PC-9 (cell line): ENCODE data around the gene SPEN. TPM values are rescaled to one million over a fixed set of nuclear protein-coding genes. Genes with fewer than 3 reads are reported as not detected.

ENCODE experiments used
- BruUV-seq: library from RNA; stranded (reverse); fragments of 400-500 nt; replicated peaks from 2 replicates; lab custom pipeline; 2021; lab: Mats Ljungman, UMichigan
- CTCF ChIA-PET: fragments of 300-600 bp; sonication (Branson Sonifier 250); formaldehyde crosslinking; loops from one replicate; lab custom pipeline; 2022; ENCODE audit warnings: antibody characterized with exemption; lab: Charles Lee
- POLR2A ChIA-PET: fragments of 300-600 bp; sonication (Branson Sonifier 250); formaldehyde crosslinking; loops from one replicate; lab custom pipeline; 2022; ENCODE audit warnings: antibody characterized with exemption; ENCODE audit not compliant: unreplicated experiment; lab: Charles Lee
- DNase-seq, 2 experiments: peaks; one replicate each; pipeline versions ENCODE4 v3.0.0 to v3.0.0-alpha.2; 2015 to 2022; ENCODE audit warnings: mixed read lengths in 1 of 2
- H2AFZ ChIP-seq: fragments of 200-600 bp; sonication (generic); 2 replicates; pipeline ENCODE4 v1.8.1; 2017; ENCODE audit warnings: antibody characterized with exemption
- H3F3A ChIP-seq: fragments of 200-600 bp; sonication (generic); 2 replicates; pipeline ENCODE4 v1.8.1; 2017; ENCODE audit warnings: antibody characterized with exemption, mild to moderate bottlenecking, low read depth; ENCODE audit not compliant: insufficient read depth
- H3K27ac ChIP-seq: fragments of 200-600 bp; sonication (generic); 2 replicates; pipeline ENCODE4 v1.6.1; 2016; ENCODE audit warnings: mixed run types
- H3K27me3 ChIP-seq: fragments of 200-600 bp; sonication (generic); 2 replicates; pipeline ENCODE4 v1.6.1; 2016; ENCODE audit warnings: low read depth, mixed run types; ENCODE audit not compliant: insufficient read depth
- H3K36me3 ChIP-seq: fragments of 200-600 bp; sonication (generic); 2 replicates; pipeline ENCODE4 v1.6.1; 2016; ENCODE audit warnings: low read depth, mixed run types
- H3K4me1 ChIP-seq: fragments of 200-600 bp; sonication (generic); replicated peaks from 2 replicates; pipeline ENCODE4 v1.6.1; 2016; ENCODE audit warnings: mixed run types; ENCODE audit not compliant: insufficient read depth
- H3K4me2 ChIP-seq: fragments of 200-600 bp; sonication (generic); 2 replicates; pipeline ENCODE4 v1.6.1; 2017; ENCODE audit warnings: mixed run types
- H3K4me3 ChIP-seq: fragments of 200-600 bp; sonication (generic); 2 replicates; pipeline ENCODE4 v1.6.1; 2016; ENCODE audit warnings: mixed run types
- H3K79me2 ChIP-seq: fragments of 200-600 bp; sonication (generic); 2 replicates; pipeline ENCODE4 v1.6.1; 2017; ENCODE audit warnings: low read depth, mixed run types
- H3K9me2 ChIP-seq: fragments of 200-600 bp; sonication (generic); 2 replicates; pipeline ENCODE4 v1.8.1; 2017; ENCODE audit warnings: mild to moderate bottlenecking; ENCODE audit not compliant: insufficient read depth
- H3K9me3 ChIP-seq: fragments of 200-600 bp; sonication (generic); 2 replicates; pipeline ENCODE4 v1.8.1; 2016; ENCODE audit warnings: low read depth; ENCODE audit not compliant: insufficient read depth
- H4K20me1 ChIP-seq: fragments of 200-600 bp; sonication (generic); 2 replicates; pipeline ENCODE4 v1.8.1; 2017; ENCODE audit not compliant: insufficient read depth
- CTCF ChIP-seq: fragments of 200-600 bp; sonication (generic); conservative IDR thresholded peaks from 2 replicates; pipeline ENCODE4 v1.6.1; 2017; ENCODE audit warnings: mixed run types, antibody characterized with exemption, mild to moderate bottlenecking, moderate library complexity
- EZH2 ChIP-seq: fragments of 200-600 bp; sonication (generic); IDR thresholded peaks from 2 replicates; pipeline ENCODE4 v1.8.0; 2017; ENCODE audit warnings: antibody characterized with exemption, low read depth
- intact Hi-C: fragments of 100-400 bp; cut with micrococcal nuclease; formaldehyde crosslinking; loops from one replicate; pipeline ENCODE4 v1.10.0; 2022; ENCODE audit not compliant: unreplicated experiment
- total RNA-seq: library from RNA; stranded (reverse); gene quantifications from 2 replicates; pipeline ENCODE4 v1.2.3, GENCODE V29; 2021

Gene SPEN
- total RNA-seq, 1 experiment from 2014 or later, result 46.8 TPM

GRCh38 chr1:15950302-15950701, 102.8 kb downstream of the SPEN start:
- ChIA-PET POLR2A (no interaction called here), CTCF (no interaction called here)
- H3K79me2 ChIP-seq, result peaks cover 16% of the 10 kb centered on the region; the same call in 1 of the 2 replicates
- no peak overlapping the region for H2AFZ ChIP-seq
- TF ChIP-seq CTCF (no peak), EZH2 (no peak)
- no peaks in the 10 kb centered on the region for H4K20me1 ChIP-seq
- BruUV-seq, result no TSS peak
- peaks cover 30% of the 10 kb centered on the region for H3K4me1 ChIP-seq
- intact Hi-C loops, result no loop called here
- no peak overlapping the region for H3K4me2 ChIP-seq
- no peak overlapping the region for H3K27ac ChIP-seq
- DNase-seq, result no peak
- peaks cover 8% of the 10 kb centered on the region; the same call in 1 of the 2 replicates for H3F3A ChIP-seq
- no peaks in the 10 kb centered on the region for H3K27me3 ChIP-seq
- H3K36me3 ChIP-seq, result no peaks in the 10 kb centered on the region
- no peaks in the 10 kb centered on the region for H3K9me3 ChIP-seq
- H3K9me2 ChIP-seq, result no peaks in the 10 kb centered on the region
- no peak overlapping the region for H3K4me3 ChIP-seq

- DNase-seq, result no peak
- POLR2A ChIA-PET, result no interaction called here
- H3K9me2 ChIP-seq, result no peaks in the 10 kb centered on the region
- H2AFZ ChIP-seq, result no peak overlapping the region
- H3K27ac ChIP-seq, result no peak overlapping the region
- no peaks in the 10 kb centered on the region for H3K36me3 ChIP-seq
- H3K9me3 ChIP-seq, result no peaks in the 10 kb centered on the region
- intact Hi-C loops, result no loop called here
- TF ChIP-seq CTCF, result no peak
- TF ChIP-seq EZH2, result no peak
- BruUV-seq, result no TSS peak
- CTCF ChIA-PET, result no interaction called here
- H3K4me3 ChIP-seq, result no peak overlapping the region
- peaks cover 16% of the 10 kb centered on the region; the same call in 1 of the 2 replicates for H3K79me2 ChIP-seq
- H4K20me1 ChIP-seq, result no peaks in the 10 kb centered on the region
- peaks cover 8% of the 10 kb centered on the region; the same call in 1 of the 2 replicates for H3F3A ChIP-seq
- H3K4me2 ChIP-seq, result no peak overlapping the region
- peaks cover 30% of the 10 kb centered on the region for H3K4me1 ChIP-seq
- H3K27me3 ChIP-seq, result no peaks in the 10 kb centered on the region
These were observed 103.3 kb downstream of the SPEN start for GRCh38 chr1:15950763-15951295.

- no peak for DNase-seq
- BruUV-seq, result no TSS peak
- intact Hi-C loops, result no loop called here
- Histone ChIP-seq H3K4me1 (peaks cover 30% of the 10 kb centered on the region), H3F3A (peaks cover 10% of the 10 kb centered on the region; the same call in 1 of the 2 replicates), H3K27ac (peak overlapping the region; percentile 58; the same call in 1 of the 2 replicates), H3K27me3 (no peaks in the 10 kb centered on the region), H3K9me3 (no peaks in the 10 kb centered on the region), H3K9me2 (no peaks in the 10 kb centered on the region), H4K20me1 (no peaks in the 10 kb centered on the region), H3K4me3 (no peak overlapping the region), H2AFZ (no peak overlapping the region), H3K79me2 (peaks cover 16% of the 10 kb centered on the region; the same call in 1 of the 2 replicates), H3K4me2 (peak overlapping the region; percentile 40; the same call in 1 of the 2 replicates), H3K36me3 (no peaks in the 10 kb centered on the region)
- ChIA-PET CTCF (no interaction called here), POLR2A (no interaction called here)
- TF ChIP-seq CTCF, result no peak
- TF ChIP-seq EZH2, result no peak
These were observed 104.0 kb downstream of the SPEN start for GRCh38 chr1:15951341-15952153.
